ENCODE measurements around the gene SEC14L6.

- TF ChIP-seq CTCF (conservative IDR thresholded peaks at IDR 0.05; ENCODE audit: low read length), result no peak
- no peak for TF ChIP-seq EZH2phosphoT487 (IDR thresholded peaks at IDR 0.05; ENCODE audit: borderline replicate concordance)
Observed at GRCh38 chr22:30539368-30539767, 7.2 kb downstream of the SEC14L6 start.
